Hepatocyte (in vitro differentiated cells): ENCODE data around the gene HOXC11. TPM values are rescaled to one million over a fixed set of nuclear protein-coding genes. Genes with fewer than 3 reads are reported as not detected.

Source experiments
- DNase-seq: peaks from one replicate; pipeline ENCODE4 v3.0.0-alpha.2; 2016; ENCODE audit warnings: low spot score
- H2AFZ ChIP-seq: fragments of 200-600 bp; sonication (generic); 2 replicates; pipeline ENCODE4 v1.6.0; 2016; ENCODE audit warnings: antibody characterized with exemption, mild to moderate bottlenecking
- H3K27ac ChIP-seq: fragments of 200-600 bp; sonication (generic); 2 replicates; pipeline ENCODE4 v1.5.1; 2016; ENCODE audit warnings: mild to moderate bottlenecking
- H3K27me3 ChIP-seq: fragments of 200-600 bp; sonication (generic); 2 replicates; pipeline ENCODE4 v1.6.1; 2016
- H3K36me3 ChIP-seq: fragments of 200-600 bp; sonication (generic); replicated peaks from 2 replicates; pipeline ENCODE4 v1.5.1; 2016; ENCODE audit warnings: low read depth; ENCODE audit not compliant: insufficient read depth
- H3K4me1 ChIP-seq: fragments of 200-600 bp; sonication (generic); 2 replicates; pipeline ENCODE4 v1.5.1; 2016; ENCODE audit warnings: mild to moderate bottlenecking, moderate library complexity; ENCODE audit not compliant: insufficient read depth
- H3K4me2 ChIP-seq: fragments of 200-600 bp; sonication (generic); 2 replicates; pipeline ENCODE4 v1.6.0; 2016
- H3K4me3 ChIP-seq: fragments of 200-600 bp; sonication (generic); 2 replicates; pipeline ENCODE4 v1.5.1; 2016; ENCODE audit warnings: mild to moderate bottlenecking
- H3K79me2 ChIP-seq: fragments of 200-600 bp; sonication (generic); 2 replicates; pipeline ENCODE4 v1.6.0; 2017; ENCODE audit warnings: mild to moderate bottlenecking
- H3K9me2 ChIP-seq: fragments of 200-600 bp; sonication (generic); replicated peaks from 2 replicates; pipeline ENCODE4 v1.6.0; 2017; ENCODE audit warnings: mild to moderate bottlenecking; ENCODE audit not compliant: insufficient read depth
- H3K9me3 ChIP-seq: fragments of 200-600 bp; sonication (generic); 2 replicates; pipeline ENCODE4 v1.5.1; 2016; ENCODE audit warnings: low read depth, mild to moderate bottlenecking
- H4K20me1 ChIP-seq: fragments of 200-600 bp; sonication (generic); 2 replicates; pipeline ENCODE4 v1.6.0; 2016; ENCODE audit warnings: mild to moderate bottlenecking; ENCODE audit not compliant: insufficient read depth, poor library complexity, severe bottlenecking
- EZH2 ChIP-seq: fragments of 200-600 bp; sonication (generic); IDR thresholded peaks from 2 replicates; pipeline ENCODE4 v1.6.1; 2016; ENCODE audit warnings: antibody characterized with exemption, mild to moderate bottlenecking, borderline replicate concordance
- EZH2phosphoT487 ChIP-seq: fragments of 200-600 bp; sonication (generic); IDR thresholded peaks from one replicate; pipeline ENCODE4 v1.6.1; 2018; ENCODE audit warnings: antibody characterized with exemption, mild to moderate bottlenecking, low read depth, moderate library complexity; ENCODE audit not compliant: unreplicated experiment, severe bottlenecking
- WGBS: methylation state at CpG from one replicate; pipeline ENCODE4 v1.1.6; 2016; ENCODE audit warnings: low lambda C conversion rate; ENCODE audit errors: missing lambda C conversion rate; 5-methylcytosine and 5-hydroxymethylcytosine counted together
- polyA plus RNA-seq: library from polyadenylated mRNA; unstranded; fragments of >200 nt; fragmentation: Nextera tagmentation; extraction: Ambion mirVana; gene quantifications from 2 replicates; pipeline ENCODE4 v1.2.1, GENCODE V29; 2016
- total RNA-seq: library from RNA; depleted of rRNA; stranded (reverse); fragments of >200 nt; gene quantifications from 2 replicates; pipeline ENCODE4 v1.2.3, GENCODE V29; 2014
- TF ChIP-seq, protein P1 (sequence below): fragments of 200-600 bp; sonication (generic); IDR thresholded peaks from 2 replicates; pipeline ENCODE4 v1.5.1; 2016; ENCODE audit warnings: antibody characterized with exemption, mild to moderate bottlenecking; ENCODE audit not compliant: poor library complexity

Gene HOXC11
- total and polyA plus RNA-seq, 2 experiments from 2014 or later, result 0.63 to 1.3 TPM

DNA sequence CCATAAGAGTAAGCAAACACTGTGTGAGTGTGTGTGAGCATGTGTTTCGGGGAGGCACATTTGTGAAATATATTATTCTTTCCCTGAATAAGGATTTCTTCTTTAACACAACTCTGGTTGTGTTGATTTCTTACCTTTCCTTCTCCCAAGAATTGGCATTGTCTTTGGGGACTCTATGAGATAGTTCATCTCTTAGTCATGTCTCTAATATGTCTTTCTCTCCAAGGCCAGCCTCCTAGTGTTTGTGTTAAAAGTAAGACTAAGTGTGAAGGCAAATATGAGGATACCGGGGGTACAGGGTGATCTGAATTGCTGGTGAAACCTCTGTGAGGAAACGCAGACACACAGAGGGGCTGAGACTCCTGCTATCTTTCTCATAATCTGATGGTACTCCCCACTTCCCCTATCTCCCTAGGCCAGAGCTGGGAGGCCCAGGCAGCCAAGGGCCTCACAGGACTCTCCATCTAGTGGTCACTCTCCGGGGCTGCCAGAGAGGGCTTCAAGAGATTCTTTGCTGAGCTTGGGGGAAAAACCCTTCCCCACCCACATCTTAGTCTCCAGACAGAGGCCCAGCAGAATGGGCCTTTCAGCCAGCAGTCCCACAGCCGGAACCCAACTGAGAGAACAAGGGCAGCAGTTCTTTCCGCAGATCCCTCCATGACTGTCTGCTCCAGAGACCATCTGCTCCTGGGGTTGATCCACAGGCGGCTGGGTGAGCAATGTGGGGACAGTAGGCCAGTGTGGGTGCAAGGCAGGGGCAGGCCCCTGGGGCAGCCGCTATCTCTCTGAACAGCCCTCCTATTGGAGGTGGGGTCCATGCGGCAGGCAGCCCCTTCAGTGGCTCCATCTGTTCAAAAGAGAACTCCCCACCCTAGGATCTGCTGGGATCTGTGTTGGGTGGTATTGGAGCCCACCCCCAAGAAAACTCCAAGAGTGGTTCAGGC, 24.0 kb upstream of the HOXC11 start:
- DNase-seq, result no peak
- 66% methylated on average over 9 of the region's 9 CpGs for WGBS
- Histone ChIP-seq H3K36me3 (no peaks in the 10 kb centered on the region), H3K79me2 (no peaks in the 10 kb centered on the region), H3K4me2 (no peak overlapping the region), H3K4me1 (no peaks in the 10 kb centered on the region), H3K4me3 (no peak overlapping the region), H3K27me3 (peaks cover 100% of the 10 kb centered on the region), H2AFZ (no peak overlapping the region), H4K20me1 (no peaks in the 10 kb centered on the region), H3K9me2 (no peaks in the 10 kb centered on the region), H3K9me3 (no peaks in the 10 kb centered on the region), H3K27ac (no peak overlapping the region)
- TF ChIP-seq EZH2, result no peak

DNA sequence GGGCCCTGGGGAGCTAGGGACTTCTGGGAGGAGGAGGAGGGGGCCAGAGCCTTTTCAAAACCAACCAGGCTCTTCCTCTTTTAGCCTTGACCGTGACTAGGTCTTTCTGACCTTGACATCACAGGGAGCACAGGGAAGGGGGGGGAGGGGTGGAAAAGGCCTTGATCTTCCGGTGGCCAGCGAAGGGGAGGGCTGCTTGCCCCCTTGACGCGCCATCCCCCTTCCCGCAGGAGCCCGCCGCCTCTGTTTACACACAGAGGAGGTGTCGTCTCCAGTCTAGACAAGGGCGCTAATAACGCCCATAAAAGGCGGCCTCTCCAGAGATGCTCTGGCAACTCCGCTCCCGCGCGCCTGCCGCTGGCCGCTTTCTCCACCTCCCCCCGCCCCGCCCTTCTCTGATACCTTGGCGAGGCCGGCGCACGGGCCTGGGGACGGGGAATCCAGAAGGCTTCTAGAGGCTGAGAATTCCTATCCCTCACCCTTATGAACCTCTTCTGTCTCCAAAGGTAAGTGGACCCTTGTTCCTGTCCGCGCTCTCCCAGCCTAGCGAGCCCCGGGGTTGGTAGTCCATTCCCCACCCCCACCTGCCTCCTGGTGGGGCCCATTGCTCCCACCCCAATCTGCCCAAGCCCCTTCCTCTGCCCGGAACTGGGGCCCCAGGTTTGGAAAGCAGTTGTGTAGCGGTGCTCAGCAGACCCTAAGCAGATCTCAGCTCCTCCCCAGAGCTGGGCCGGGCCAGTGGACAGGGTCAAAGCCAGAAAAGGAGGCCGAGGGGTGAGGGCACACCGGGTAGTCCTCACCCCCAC, 23.1 kb upstream of the HOXC11 start:
- Histone ChIP-seq H3K9me3 (no peaks in the 10 kb centered on the region), H2AFZ (no peak overlapping the region), H3K79me2 (no peaks in the 10 kb centered on the region), H3K9me2 (no peaks in the 10 kb centered on the region), H4K20me1 (no peaks in the 10 kb centered on the region), H3K27ac (no peak overlapping the region), H3K4me2 (no peak overlapping the region), H3K4me3 (no peak overlapping the region), H3K27me3 (peaks cover 100% of the 10 kb centered on the region), H3K36me3 (no peaks in the 10 kb centered on the region), H3K4me1 (no peaks in the 10 kb centered on the region)
- no peak for DNase-seq
- WGBS, result 11% methylated on average over 34 of the region's 34 CpGs
- TF ChIP-seq, protein P1, sequence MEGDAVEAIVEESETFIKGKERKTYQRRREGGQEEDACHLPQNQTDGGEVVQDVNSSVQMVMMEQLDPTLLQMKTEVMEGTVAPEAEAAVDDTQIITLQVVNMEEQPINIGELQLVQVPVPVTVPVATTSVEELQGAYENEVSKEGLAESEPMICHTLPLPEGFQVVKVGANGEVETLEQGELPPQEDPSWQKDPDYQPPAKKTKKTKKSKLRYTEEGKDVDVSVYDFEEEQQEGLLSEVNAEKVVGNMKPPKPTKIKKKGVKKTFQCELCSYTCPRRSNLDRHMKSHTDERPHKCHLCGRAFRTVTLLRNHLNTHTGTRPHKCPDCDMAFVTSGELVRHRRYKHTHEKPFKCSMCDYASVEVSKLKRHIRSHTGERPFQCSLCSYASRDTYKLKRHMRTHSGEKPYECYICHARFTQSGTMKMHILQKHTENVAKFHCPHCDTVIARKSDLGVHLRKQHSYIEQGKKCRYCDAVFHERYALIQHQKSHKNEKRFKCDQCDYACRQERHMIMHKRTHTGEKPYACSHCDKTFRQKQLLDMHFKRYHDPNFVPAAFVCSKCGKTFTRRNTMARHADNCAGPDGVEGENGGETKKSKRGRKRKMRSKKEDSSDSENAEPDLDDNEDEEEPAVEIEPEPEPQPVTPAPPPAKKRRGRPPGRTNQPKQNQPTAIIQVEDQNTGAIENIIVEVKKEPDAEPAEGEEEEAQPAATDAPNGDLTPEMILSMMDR, result no peak
- peak; percentile 40 for TF ChIP-seq EZH2phosphoT487

DNA sequence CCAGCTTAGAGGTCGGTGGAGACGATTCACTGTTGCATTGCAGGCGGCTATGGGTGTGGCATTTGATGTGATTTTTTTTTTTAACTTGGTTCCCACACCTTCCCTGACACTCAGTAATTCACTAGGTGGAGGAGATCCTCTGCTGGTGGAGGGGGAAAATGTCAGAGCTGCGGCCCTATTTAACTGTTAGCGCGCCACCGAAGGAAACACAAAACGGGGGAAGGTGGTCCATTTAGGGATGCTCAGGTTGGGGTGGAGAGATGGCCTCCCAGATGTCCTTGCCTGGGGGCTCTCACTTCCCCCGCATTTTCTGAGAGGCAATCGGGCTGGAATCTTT, 22.5 kb upstream of the HOXC11 start:
- H3K27me3 ChIP-seq, result peaks cover 100% of the 10 kb centered on the region
- 13% methylated on average over 10 of the region's 10 CpGs for WGBS
- TF ChIP-seq, protein P1, result no peak
- TF ChIP-seq EZH2, result peak; percentile 44
- no peak for TF ChIP-seq EZH2phosphoT487

More for the DNA sequence above, 22.5 kb upstream of the HOXC11 start:
- no peaks in the 10 kb centered on the region for H3K9me3 ChIP-seq
- H3K9me2 ChIP-seq, result no peaks in the 10 kb centered on the region
- no peak overlapping the region for H3K27ac ChIP-seq
- H3K79me2 ChIP-seq, result no peaks in the 10 kb centered on the region
- no peaks in the 10 kb centered on the region for H3K4me1 ChIP-seq
- no peak overlapping the region for H3K4me3 ChIP-seq
- no peaks in the 10 kb centered on the region for H3K36me3 ChIP-seq
- no peak overlapping the region for H2AFZ ChIP-seq
- no peak overlapping the region for H3K4me2 ChIP-seq
- no peaks in the 10 kb centered on the region for H4K20me1 ChIP-seq
- DNase-seq, result no peak
